NCI-H524 treated with DMSO at 0.1 percent for 48 hours (cell line): Measurements from ENCODE around the gene TBC1D24.

Experiments used
- DNase-seq: peaks from one replicate; lab custom pipeline; 2025; lab: John Stamatoyannopoulos, UW

Gene TBC1D24

GRCh38 chr16:2450975-2451381, 23.9 kb upstream of the TBC1D24 start:
- DNase-seq, result no peak

- DNase-seq, result no peak
These were observed 23.0 kb upstream of the TBC1D24 start for GRCh38 chr16:2451851-2452320.

GRCh38 chr16:2452650-2453049, 22.3 kb upstream of the TBC1D24 start:
- no peak for DNase-seq

GRCh38 chr16:2455081-2455845, 19.7 kb upstream of the TBC1D24 start:
- no peak for DNase-seq

- no peak for DNase-seq
These were observed 18.3 kb upstream of the TBC1D24 start for GRCh38 chr16:2456551-2457153.

- no peak for DNase-seq
These were observed 17.7 kb upstream of the TBC1D24 start for GRCh38 chr16:2457267-2457666.

GRCh38 chr16:2457946-2458345, 17.0 kb upstream of the TBC1D24 start:
- no peak for DNase-seq

- no peak for DNase-seq
These were observed 15.9 kb upstream of the TBC1D24 start for GRCh38 chr16:2458887-2459646.

- DNase-seq, result peak; percentile 88
These were observed 15.1 kb upstream of the TBC1D24 start, which contains the start of gene TEDC2 for GRCh38 chr16:2459647-2460390. TSS of gene TEDC2 (plus strand) at chr16:2460109. CDS start at chr16:2460145, 36 bp downstream.

- no peak for DNase-seq
These were observed 14.6 kb upstream of the TBC1D24 start for GRCh38 chr16:2460391-2460713.

GRCh38 chr16:2460916-2461315, 14.0 kb upstream of the TBC1D24 start:
- no peak for DNase-seq

GRCh38 chr16:2462031-2462866, 12.7 kb upstream of the TBC1D24 start:
- DNase-seq, result no peak

- no peak for DNase-seq
These were observed 10.6 kb upstream of the TBC1D24 start for GRCh38 chr16:2464333-2464732.

GRCh38 chr16:2465653-2466415, 9.1 kb upstream of the TBC1D24 start:
- no peak for DNase-seq

GRCh38 chr16:2466667-2467527, 8.0 kb upstream of the TBC1D24 start:
- DNase-seq, result no peak

GRCh38 chr16:2467528-2468232, 7.2 kb upstream of the TBC1D24 start:
- peak; percentile 69 for DNase-seq

GRCh38 chr16:2468233-2468724, 6.6 kb upstream of the TBC1D24 start:
- peak; percentile 94 for DNase-seq

GRCh38 chr16:2468725-2469398, 6.1 kb upstream of the TBC1D24 start:
- peak; percentile 94 for DNase-seq
